ENCODE results near the gene GTF2F1. TPM values are rescaled to one million over a fixed set of nuclear protein-coding genes. Genes with fewer than 3 reads are reported as not detected.
A peak's percentile ranks its signal among the peaks of the same experiment; 100 is the strongest.

Gene GTF2F1, protein sequence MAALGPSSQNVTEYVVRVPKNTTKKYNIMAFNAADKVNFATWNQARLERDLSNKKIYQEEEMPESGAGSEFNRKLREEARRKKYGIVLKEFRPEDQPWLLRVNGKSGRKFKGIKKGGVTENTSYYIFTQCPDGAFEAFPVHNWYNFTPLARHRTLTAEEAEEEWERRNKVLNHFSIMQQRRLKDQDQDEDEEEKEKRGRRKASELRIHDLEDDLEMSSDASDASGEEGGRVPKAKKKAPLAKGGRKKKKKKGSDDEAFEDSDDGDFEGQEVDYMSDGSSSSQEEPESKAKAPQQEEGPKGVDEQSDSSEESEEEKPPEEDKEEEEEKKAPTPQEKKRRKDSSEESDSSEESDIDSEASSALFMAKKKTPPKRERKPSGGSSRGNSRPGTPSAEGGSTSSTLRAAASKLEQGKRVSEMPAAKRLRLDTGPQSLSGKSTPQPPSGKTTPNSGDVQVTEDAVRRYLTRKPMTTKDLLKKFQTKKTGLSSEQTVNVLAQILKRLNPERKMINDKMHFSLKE
- total RNA-seq (2021; fragmentation: NEBNext Ultra II Directional; extraction: Animal tissue kit (Norgen Biotek cat#: 25700)): 10 to 100 TPM; 70.4 to 75.1 (median 71.4) TPM
- long read RNA-seq, transcript GTF2F1-201 (13 exons, 2,731 nt): major isoform, 55 of 80 reads
- long read RNA-seq, partial matches to known transcripts: 17 of 80 reads
- long read RNA-seq, other reads (novel, unspliced or antisense): 8 of 80 reads

DNA sequence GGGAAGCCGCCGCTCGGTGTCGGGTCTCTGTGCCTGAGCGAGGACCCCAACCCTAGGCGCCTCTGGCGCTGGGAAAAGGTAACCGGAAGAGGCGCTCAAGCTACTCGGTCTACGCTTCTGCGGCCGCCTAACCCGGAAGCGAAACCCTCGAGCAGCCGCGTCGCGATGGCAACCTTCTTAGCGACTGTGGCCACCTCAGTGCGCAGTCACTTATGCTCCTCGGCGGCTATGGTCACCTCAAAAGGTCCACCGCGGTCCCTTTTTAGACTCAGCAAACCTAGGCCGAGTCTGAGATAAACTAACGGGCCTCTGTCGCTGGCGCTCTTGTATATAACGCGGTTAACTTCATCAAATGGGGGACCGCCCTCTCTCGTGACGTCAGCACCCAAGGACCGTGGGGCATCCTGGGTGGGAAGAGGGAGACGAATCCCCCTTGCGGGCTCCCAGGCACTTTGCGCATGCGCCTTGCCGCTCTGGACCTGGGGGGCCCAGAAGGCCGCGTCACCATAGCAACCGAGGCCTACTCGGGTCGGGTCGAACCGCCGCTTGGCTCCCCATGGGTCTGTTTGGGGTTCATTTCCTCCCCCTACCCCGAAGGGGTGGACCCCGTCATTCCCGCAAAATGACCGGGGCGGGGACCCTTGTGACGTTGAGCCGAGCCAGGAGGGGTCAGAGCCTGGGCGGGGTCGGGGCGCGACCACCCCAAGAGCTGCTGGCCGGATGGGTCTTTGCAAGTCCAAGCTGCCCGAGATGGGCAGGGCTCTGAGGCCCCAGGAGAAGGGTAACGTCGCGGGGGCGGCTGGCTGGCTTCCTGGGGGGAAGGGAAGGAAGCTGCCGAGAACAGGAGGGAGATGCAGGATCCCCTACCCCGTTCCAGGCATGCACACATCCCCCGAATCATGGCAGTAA is at the start of gene GTF2F1:
GTF2F1 (minus strand) TSS at position 91 of the 909 bp plus-strand sequence. CDS start 169 bp downstream, outside the sequence.
- Mint-ChIP-seq H3K9me3 (no peaks in the 10 kb centered on the region), H3K4me1 (ENCODE audit: low read depth) (peaks cover 17% of the 10 kb centered on the region), H3K4me3 (peak within 1 kb of the TSS; percentile 96), H3K36me3 (ENCODE audit: low read depth) (peaks cover 19% of the 10 kb centered on the region), H3K27me3 (ENCODE audit: insufficient read depth) (peaks cover 7% of the 10 kb centered on the region; the same call in 1 of the 2 replicates), H3K27ac (peak within 1 kb of the TSS; percentile 97)
- DNase-seq: peak; percentile 93
- TF ChIP-seq, protein P1, sequence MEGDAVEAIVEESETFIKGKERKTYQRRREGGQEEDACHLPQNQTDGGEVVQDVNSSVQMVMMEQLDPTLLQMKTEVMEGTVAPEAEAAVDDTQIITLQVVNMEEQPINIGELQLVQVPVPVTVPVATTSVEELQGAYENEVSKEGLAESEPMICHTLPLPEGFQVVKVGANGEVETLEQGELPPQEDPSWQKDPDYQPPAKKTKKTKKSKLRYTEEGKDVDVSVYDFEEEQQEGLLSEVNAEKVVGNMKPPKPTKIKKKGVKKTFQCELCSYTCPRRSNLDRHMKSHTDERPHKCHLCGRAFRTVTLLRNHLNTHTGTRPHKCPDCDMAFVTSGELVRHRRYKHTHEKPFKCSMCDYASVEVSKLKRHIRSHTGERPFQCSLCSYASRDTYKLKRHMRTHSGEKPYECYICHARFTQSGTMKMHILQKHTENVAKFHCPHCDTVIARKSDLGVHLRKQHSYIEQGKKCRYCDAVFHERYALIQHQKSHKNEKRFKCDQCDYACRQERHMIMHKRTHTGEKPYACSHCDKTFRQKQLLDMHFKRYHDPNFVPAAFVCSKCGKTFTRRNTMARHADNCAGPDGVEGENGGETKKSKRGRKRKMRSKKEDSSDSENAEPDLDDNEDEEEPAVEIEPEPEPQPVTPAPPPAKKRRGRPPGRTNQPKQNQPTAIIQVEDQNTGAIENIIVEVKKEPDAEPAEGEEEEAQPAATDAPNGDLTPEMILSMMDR (IDR thresholded peaks at IDR 0.05): peak; percentile 41; the same call in 1 of the 2 replicates

DNA sequence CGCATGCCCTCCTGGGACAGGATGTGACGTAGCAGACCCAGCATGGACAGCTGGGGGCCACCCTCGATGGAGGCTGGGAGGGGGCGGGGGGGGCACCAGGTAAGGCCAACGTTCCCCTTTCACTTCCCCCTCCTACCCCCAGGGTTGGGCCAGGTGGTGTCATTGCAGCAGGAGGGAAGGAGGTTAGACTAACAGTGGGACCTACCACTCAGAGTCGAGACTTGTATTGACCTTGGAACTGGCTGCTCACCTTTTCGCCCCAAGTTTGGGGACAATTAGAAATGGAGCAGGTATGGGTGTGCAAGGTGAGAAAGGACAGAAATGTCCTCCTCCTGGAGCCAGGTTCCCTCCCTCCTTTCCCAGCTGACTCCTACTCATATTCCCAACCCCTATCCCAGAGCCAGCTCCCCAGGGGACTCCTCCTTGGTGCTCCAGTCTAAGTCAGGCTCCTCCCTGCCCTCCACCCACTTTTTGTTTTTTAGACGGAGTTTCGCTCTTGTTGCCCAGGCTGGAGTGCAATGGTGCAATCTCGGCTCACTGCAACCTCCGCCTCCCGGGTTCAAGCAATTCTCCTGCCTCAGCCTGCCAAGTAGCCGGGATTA is 49.2 kb upstream of the GTF2F1 start:
- H3K4me3 Mint-ChIP-seq: no peak overlapping the region
- peaks cover 5% of the 10 kb centered on the region; the same call in 1 of the 2 replicates for H3K9me3 Mint-ChIP-seq
- H3K27ac Mint-ChIP-seq: no peak overlapping the region
- no peak for DNase-seq
- no peaks in the 10 kb centered on the region; the same call in none of the 2 replicates for H3K27me3 Mint-ChIP-seq (ENCODE audit: insufficient read depth)
- H3K4me1 Mint-ChIP-seq (ENCODE audit: low read depth): no peaks in the 10 kb centered on the region
- TF ChIP-seq, protein P1 (IDR thresholded peaks at IDR 0.05): no peak
- peaks cover 15% of the 10 kb centered on the region for H3K36me3 Mint-ChIP-seq (ENCODE audit: low read depth)

DNA sequence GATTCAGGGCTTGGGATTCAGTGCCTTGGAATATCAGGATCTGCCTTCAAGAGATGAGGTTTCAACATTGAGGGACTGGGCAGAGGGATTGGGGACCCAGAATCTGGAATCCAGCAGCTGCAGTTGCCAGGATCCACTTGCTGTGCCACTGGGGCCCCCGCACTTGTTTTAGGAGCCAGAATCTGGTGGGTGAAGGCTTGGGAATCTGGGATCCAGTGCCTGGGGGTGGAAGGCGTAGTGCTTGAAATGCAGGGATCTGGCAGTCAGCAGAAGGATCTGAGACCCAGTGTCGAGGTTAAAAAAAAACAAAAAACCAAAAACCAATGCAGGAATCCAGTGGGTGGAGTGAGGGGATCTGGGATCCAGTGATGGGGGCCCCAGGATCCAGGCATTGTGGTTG is 47.9 kb upstream of the GTF2F1 start:
- DNase-seq: no peak
- Mint-ChIP-seq H3K4me3 (no peak overlapping the region), H3K27me3 (ENCODE audit: insufficient read depth) (no peaks in the 10 kb centered on the region; the same call in none of the 2 replicates), H3K4me1 (ENCODE audit: low read depth) (no peaks in the 10 kb centered on the region), H3K36me3 (ENCODE audit: low read depth) (peaks cover 9% of the 10 kb centered on the region; the same call in 1 of the 2 replicates), H3K9me3 (peaks cover 5% of the 10 kb centered on the region; the same call in 1 of the 2 replicates), H3K27ac (no peak overlapping the region)
- TF ChIP-seq, protein P1 (IDR thresholded peaks at IDR 0.05): no peak

DNA sequence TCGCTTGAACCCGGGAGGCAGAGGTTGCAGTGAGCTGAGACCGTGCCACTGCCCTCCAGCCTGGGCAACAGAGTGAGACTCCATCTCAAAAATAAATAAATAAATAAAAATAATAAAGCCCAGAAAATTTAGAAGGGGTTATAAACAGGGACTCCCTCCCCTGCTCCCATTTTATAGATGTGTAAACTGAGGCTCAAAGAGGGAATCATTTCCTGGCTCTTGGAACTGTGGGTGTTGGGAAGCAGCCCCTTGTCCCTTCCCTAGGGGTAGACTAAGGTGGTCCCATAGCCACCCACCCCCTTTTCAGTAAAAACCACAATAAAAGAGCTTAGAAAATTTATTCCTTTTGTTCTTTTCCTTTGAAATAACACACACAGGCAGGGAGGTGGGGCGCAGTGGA is 46.8 kb upstream of the GTF2F1 start:
- no peaks in the 10 kb centered on the region for H3K9me3 Mint-ChIP-seq
- H3K27ac Mint-ChIP-seq: no peak overlapping the region
- H3K36me3 Mint-ChIP-seq (ENCODE audit: low read depth): no peaks in the 10 kb centered on the region
- TF ChIP-seq, protein P1 (IDR thresholded peaks at IDR 0.05): no peak
- DNase-seq: no peak
- H3K27me3 Mint-ChIP-seq (ENCODE audit: insufficient read depth): no peaks in the 10 kb centered on the region; the same call in none of the 2 replicates
- no peak overlapping the region for H3K4me3 Mint-ChIP-seq
- no peaks in the 10 kb centered on the region for H3K4me1 Mint-ChIP-seq (ENCODE audit: low read depth)

DNA sequence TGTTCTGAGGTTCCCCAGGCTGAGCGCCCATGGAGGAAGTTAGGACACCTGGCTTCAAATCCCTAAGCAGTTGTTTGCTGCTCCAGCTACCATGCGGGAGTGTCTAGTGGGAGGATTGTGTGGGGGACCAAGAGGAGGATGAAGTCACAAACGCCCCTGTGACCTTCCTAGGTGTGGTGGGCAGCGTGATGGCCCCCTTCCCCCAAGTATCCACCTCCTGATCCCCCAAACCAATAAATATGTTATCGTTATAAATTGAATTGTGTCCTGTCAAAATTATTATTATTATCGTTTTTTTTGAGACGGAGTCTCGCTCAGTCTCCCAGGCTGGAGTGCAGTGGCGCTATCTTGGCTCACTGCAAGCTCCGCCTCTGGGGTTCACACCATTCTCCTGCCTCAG is 40.7 kb upstream of the GTF2F1 start, which contains the start of gene SLC25A41:
SLC25A41 (minus strand) TSS at position 101 of the 400 bp plus-strand sequence; CDS start at position 31, 70 bp downstream.
- Mint-ChIP-seq H3K4me1 (ENCODE audit: low read depth) (no peaks in the 10 kb centered on the region), H3K27me3 (ENCODE audit: insufficient read depth) (peaks cover 9% of the 10 kb centered on the region), H3K4me3 (no peak within 1 kb of the TSS), H3K27ac (no peak within 1 kb of the TSS), H3K36me3 (ENCODE audit: low read depth) (no peaks in the 10 kb centered on the region), H3K9me3 (no peaks in the 10 kb centered on the region)
- TF ChIP-seq, protein P1 (IDR thresholded peaks at IDR 0.05): no peak
- DNase-seq: no peak

All from HFFc6 (cell line).